ENCODE data around the gene ITGB4.

ITGB4 gene

GRCh38 chr17:75706042-75706728 lies 15.1 kb upstream of the ITGB4 start:
- DNase-seq (ENCODE audit: low read depth) = no peak
- TF ChIP-seq CTCF (conservative IDR thresholded peaks at IDR 0.05; ENCODE audit: low read length) = no peak
- no peak overlapping the region for H3K4me3 ChIP-seq (ENCODE audit: low read length)

GRCh38 chr17:75707079-75707571 lies 14.1 kb upstream of the ITGB4 start:
- TF ChIP-seq CTCF (conservative IDR thresholded peaks at IDR 0.05; ENCODE audit: low read length) = no peak
- no peak overlapping the region for H3K4me3 ChIP-seq (ENCODE audit: low read length)
- DNase-seq (ENCODE audit: low read depth) = no peak

GRCh38 chr17:75712446-75712845 lies 8.8 kb upstream of the ITGB4 start:
- H3K4me3 ChIP-seq (ENCODE audit: low read length) = no peak overlapping the region
- TF ChIP-seq CTCF (conservative IDR thresholded peaks at IDR 0.05; ENCODE audit: low read length) = no peak
- peak; percentile 49 for DNase-seq (ENCODE audit: low read depth)

- no peak for TF ChIP-seq CTCF (conservative IDR thresholded peaks at IDR 0.05; ENCODE audit: low read length)
- DNase-seq (ENCODE audit: low read depth) = no peak
- H3K4me3 ChIP-seq (ENCODE audit: low read length) = no peak overlapping the region
These were observed 1.5 kb upstream of the ITGB4 start for GRCh38 chr17:75719732-75720131.

GRCh38 chr17:75721463-75722011 lies 278 bp downstream of the ITGB4 start:
- DNase-seq (ENCODE audit: low read depth) = no peak
- H3K4me3 ChIP-seq (ENCODE audit: low read length) = no peak overlapping the region
- TF ChIP-seq CTCF (conservative IDR thresholded peaks at IDR 0.05; ENCODE audit: low read length) = no peak

- TF ChIP-seq CTCF (conservative IDR thresholded peaks at IDR 0.05; ENCODE audit: low read length) = no peak
These were observed 817 bp downstream of the ITGB4 start for GRCh38 chr17:75722076-75722475.

GRCh38 chr17:75722542-75723095 lies 1.4 kb downstream of the ITGB4 start:
- no peak for DNase-seq (ENCODE audit: low read depth)
- no peak overlapping the region for H3K4me3 ChIP-seq (ENCODE audit: low read length)
- no peak for TF ChIP-seq CTCF (conservative IDR thresholded peaks at IDR 0.05; ENCODE audit: low read length)

More at GRCh38 chr17:75722076-75722475, 817 bp downstream of the ITGB4 start:
- H3K4me3 ChIP-seq (ENCODE audit: low read length) = no peak overlapping the region
- DNase-seq (ENCODE audit: low read depth) = no peak
